ENCODE data around the gene SEZ6L. TPM values are rescaled to one million over a fixed set of nuclear protein-coding genes. Genes with fewer than 3 reads are reported as not detected.

Gene SEZ6L
- total and polyA plus RNA-seq, 8 donors: 0.08 to 0.82 (median 0.58) TPM

DNA sequence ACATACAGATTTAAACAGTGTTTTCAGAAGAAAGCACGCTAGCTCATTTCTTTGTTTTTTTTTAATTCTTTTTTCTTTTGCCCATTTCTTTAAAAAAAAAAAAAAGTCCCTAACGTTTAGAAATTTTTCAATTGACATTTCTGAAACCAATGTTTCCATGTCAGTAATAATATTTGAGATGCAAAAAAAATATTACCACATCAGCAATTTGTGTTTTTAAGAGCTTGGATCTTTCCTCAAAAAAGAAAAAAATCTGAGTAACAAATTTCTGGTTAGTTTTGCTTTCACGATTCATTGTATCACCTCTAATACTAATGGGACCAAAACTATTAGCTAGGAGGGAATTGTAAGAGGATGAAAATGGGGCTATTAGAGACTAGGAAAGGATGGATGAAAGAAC lies 219.9 kb downstream of the SEZ6L start:
- intact Hi-C loops (cut with DNase I): no loop called here
- ATAC-seq: no peak

DNA sequence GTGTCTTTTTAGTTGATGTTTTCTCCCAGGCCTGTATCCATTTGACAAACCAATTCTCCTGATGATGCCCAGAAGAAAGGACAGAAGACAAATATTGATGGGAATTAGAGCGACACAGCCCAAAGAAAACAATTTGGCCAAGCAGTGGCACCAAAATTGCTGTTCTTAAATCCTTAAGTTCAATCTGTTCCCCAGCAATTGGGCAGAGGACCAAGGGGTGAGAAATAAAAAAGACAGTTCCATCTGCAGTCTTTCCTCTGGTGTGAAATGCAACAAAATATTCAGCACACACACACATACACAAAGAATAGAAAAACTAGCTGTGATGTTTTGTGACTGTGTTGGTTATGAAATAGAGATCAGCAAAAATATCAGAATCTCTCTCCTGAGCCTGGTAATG lies 221.8 kb downstream of the SEZ6L start:
- no peaks in the 10 kb centered on the region for H3K36me3 ChIP-seq
- H3K27ac ChIP-seq: no peak overlapping the region
- peaks cover 0 to 37% of the 10 kb centered on the region in 2 donors for H3K27me3 ChIP-seq
- no peaks in the 10 kb centered on the region for H3K9me3 ChIP-seq
- no peak for DNase-seq
- ATAC-seq: no peak
- no peak overlapping the region for H3K4me3 ChIP-seq
- intact Hi-C loops (cut with DNase I): loop anchor here in 1 of 2 donors (10.0 kb wide), 1 partner anchor 74 kb away; no protein-coding TSS in a partner anchor
- H3K4me1 ChIP-seq: no peaks in the 10 kb centered on the region
- TF ChIP-seq, protein P1, sequence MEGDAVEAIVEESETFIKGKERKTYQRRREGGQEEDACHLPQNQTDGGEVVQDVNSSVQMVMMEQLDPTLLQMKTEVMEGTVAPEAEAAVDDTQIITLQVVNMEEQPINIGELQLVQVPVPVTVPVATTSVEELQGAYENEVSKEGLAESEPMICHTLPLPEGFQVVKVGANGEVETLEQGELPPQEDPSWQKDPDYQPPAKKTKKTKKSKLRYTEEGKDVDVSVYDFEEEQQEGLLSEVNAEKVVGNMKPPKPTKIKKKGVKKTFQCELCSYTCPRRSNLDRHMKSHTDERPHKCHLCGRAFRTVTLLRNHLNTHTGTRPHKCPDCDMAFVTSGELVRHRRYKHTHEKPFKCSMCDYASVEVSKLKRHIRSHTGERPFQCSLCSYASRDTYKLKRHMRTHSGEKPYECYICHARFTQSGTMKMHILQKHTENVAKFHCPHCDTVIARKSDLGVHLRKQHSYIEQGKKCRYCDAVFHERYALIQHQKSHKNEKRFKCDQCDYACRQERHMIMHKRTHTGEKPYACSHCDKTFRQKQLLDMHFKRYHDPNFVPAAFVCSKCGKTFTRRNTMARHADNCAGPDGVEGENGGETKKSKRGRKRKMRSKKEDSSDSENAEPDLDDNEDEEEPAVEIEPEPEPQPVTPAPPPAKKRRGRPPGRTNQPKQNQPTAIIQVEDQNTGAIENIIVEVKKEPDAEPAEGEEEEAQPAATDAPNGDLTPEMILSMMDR (IDR thresholded peaks at IDR 0.05): no peak

More for the DNA sequence above, 219.9 kb downstream of the SEZ6L start:
- TF ChIP-seq, protein P1 (IDR thresholded peaks at IDR 0.05): no peak
- no peak overlapping the region for H3K4me3 ChIP-seq
- H3K27ac ChIP-seq: no peak overlapping the region
- no peaks in the 10 kb centered on the region for H3K36me3 ChIP-seq
- H3K4me1 ChIP-seq: no peaks in the 10 kb centered on the region
- no peaks in the 10 kb centered on the region for H3K9me3 ChIP-seq
- H3K27me3 ChIP-seq: peaks cover 0 to 39% of the 10 kb centered on the region in 2 donors
- no peak for DNase-seq

DNA sequence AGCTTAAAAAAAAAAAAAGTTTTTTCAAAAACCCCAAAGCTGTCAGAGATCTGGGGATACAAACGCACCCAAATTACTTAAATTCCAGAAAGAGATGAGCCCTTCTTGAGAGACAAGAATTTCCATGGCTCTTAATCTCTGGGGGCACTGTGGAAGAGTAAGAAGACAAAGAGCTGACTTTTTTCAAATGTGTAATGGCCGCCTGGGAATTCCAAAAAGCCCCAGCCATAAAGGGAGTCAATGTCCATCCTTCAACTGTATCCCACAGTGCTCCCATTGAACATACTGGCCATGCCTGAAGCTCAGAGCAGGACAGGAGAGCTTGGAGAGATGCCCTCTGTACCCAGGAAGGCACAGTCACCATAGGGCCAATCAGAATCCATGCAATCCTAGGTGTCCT lies 222.4 kb downstream of the SEZ6L start:
- no peak for DNase-seq
- H3K27me3 ChIP-seq: peaks cover 0 to 32% of the 10 kb centered on the region in 2 donors
- intact Hi-C loops (cut with DNase I): loop anchor here in 1 of 2 donors (10.0 kb wide), 1 partner anchor 73 kb away; no protein-coding TSS in a partner anchor
- TF ChIP-seq, protein P1 (IDR thresholded peaks at IDR 0.05): no peak
- ATAC-seq: no peak
- H3K4me3 ChIP-seq: no peak overlapping the region
- no peaks in the 10 kb centered on the region for H3K36me3 ChIP-seq
- H3K9me3 ChIP-seq: no peaks in the 10 kb centered on the region
- H3K27ac ChIP-seq: no peak overlapping the region
- no peaks in the 10 kb centered on the region for H3K4me1 ChIP-seq

DNA sequence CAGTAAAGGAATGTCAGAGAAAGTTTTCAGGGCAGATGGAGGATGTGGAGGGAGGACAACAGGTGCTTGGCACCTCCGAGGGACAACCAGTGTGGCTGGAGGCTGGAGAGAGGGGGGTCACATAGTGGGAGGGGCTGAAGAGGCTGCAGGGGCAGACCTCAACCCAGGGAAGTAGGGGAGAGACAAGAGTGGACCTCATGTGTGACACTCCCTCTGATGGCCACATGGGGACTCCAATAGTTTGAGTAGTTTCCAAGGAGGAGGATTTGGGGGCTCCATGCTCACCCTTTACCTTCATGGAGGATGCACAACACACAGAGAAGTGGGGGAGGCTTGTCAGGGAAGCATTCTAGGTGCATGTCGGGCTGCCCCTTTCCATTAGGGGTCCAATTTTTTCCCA lies 224.7 kb downstream of the SEZ6L start:
- H3K27me3 ChIP-seq: peaks cover 0 to 28% of the 10 kb centered on the region in 2 donors
- DNase-seq (no peak), ATAC-seq (no peak)
- no peak overlapping the region for H3K27ac ChIP-seq
- TF ChIP-seq, protein P1 (IDR thresholded peaks at IDR 0.05): no peak
- H3K4me1 ChIP-seq: no peaks in the 10 kb centered on the region
- H3K36me3 ChIP-seq: no peaks in the 10 kb centered on the region
- H3K9me3 ChIP-seq: no peaks in the 10 kb centered on the region
- H3K4me3 ChIP-seq: no peak overlapping the region
- intact Hi-C loops (cut with DNase I): loop anchor here in 1 of 2 donors (10.0 kb wide), 1 partner anchor 71 kb away; no protein-coding TSS in a partner anchor

DNA sequence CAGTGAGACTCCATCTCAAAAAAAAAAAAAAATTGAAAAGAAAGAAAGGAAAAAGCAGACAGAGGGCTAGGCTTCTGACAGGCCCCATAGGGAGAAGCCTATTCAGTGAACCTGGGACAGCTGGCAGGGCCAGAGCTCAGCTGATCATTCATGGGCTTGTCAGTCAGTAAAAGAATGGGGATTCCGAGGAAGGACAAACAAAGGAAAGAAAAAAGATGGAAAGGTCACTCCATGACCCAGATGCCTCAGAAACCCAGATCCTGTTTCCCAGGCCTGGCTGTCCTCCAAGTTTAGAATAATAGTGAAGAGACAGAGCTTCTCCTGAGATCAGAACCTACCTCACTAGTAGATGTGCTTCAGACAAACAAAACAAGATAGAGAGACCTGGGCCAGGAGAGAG lies 225.5 kb downstream of the SEZ6L start:
- H3K27ac ChIP-seq: no peak overlapping the region
- H3K36me3 ChIP-seq: no peaks in the 10 kb centered on the region
- no peak overlapping the region for H3K4me3 ChIP-seq
- intact Hi-C loops (cut with DNase I): loop anchor here in 1 of 2 donors (10.0 kb wide), 1 partner anchor 70 kb away; no protein-coding TSS in a partner anchor
- TF ChIP-seq, protein P1 (IDR thresholded peaks at IDR 0.05): no peak
- H3K27me3 ChIP-seq: peaks cover 0 to 23% of the 10 kb centered on the region in 2 donors
- H3K9me3 ChIP-seq: no peaks in the 10 kb centered on the region
- peak in 1 of 4 donors; percentile 7 for DNase-seq
- no peak for ATAC-seq
- H3K4me1 ChIP-seq: no peaks in the 10 kb centered on the region
